Measurements from ENCODE around the gene JAKMIP2.
"Not testable (repeated sequence)": the region's sequence is repeated elsewhere in the genome, so short reads cannot be mapped to it uniquely, and the experiment has no call there.

JAKMIP2 gene

DNA sequence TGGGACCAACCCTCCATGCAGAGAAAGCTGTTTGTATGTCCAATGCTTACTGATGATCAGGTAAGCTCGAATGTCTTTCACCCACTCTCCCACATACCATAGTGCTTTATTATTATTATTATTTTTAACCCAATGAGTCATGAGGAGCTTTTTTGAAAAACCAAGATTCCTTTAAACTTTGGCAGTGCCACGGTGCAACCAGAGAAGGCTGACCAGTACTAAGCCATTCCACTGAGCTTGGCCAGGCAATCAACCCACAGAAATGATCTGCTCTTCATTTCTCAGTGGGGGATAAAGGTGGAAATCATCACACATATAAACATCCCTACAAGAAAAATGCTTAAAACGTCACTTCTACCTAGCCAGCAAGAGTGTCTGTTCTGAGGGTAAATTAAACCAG, 35.5 kb downstream of the JAKMIP2 start:
- no peak for DNase-seq (ENCODE audit: low read depth)

DNA sequence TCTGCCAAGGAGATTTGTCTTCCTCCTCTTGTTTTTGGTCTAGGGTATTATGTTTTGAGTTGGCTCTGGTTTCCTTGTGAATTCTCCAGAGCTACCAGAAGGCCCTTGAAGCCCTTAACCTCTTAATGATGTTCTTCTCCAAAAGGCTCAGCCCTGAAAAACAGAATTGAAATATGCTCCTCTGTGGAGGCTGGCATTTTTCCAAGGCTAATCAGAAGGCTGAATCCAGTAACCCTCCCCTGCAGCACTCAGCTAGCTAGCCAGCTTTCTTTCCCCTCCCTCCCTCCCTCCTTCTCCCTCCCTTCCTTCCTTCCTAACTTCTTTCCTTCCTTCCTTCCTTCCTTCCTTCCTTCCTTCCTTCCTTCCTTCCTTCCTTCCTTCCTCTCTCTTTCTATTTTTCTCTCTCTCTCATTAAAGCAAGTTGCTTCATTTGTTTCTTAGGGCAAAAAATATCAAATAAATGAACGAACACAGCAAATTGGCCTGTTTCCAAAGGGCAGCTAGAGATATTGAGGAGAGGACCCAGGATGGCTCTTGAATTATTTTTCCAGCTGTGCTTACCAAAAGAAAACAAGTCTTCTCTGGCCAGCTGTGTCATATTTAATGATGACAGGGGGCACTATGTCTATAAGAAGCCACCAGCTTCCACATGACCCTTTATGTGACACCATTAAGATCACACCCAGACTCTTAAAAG, 38.7 kb downstream of the JAKMIP2 start:
- no peak for DNase-seq (ENCODE audit: low read depth)

DNA sequence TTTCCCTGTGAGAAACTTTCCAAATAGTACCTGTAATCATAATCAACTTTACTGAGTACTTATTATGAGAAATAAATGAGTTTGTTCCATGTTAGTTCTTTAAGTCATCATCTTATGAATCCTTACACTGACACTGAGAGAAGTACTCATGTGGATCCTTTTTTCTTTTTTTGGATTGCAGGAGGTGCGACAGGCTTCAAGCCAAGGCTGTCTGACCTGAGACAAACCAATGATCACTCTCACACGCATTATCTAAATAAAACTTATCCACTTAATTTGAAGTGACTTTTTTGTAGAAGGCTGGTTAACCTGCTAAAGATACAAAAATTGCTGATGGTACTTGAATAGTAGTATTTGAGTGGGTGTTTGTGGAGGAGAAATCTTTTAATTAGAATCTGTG, 39.5 kb downstream of the JAKMIP2 start:
- no peak for DNase-seq (ENCODE audit: low read depth)

DNA sequence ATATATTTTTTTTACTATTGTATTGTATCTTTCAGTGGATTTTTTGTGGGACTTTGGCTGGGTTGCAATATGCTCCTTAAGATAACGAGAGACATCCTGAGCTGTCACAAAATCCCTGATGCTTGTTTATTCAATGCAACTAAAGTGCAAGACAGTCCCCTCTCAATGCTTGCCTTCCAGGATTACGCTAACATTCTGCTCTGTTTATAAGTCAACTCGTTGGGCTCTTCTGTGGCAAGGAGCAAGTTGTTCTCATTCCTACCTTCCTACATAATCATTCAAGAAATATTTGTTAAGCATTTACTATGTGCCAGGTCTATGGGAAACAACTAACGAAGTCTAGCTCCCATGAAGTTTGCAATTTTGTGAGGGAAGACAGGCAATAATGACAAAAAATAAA, 40.4 kb downstream of the JAKMIP2 start:
- no peak for DNase-seq (ENCODE audit: low read depth)

DNA sequence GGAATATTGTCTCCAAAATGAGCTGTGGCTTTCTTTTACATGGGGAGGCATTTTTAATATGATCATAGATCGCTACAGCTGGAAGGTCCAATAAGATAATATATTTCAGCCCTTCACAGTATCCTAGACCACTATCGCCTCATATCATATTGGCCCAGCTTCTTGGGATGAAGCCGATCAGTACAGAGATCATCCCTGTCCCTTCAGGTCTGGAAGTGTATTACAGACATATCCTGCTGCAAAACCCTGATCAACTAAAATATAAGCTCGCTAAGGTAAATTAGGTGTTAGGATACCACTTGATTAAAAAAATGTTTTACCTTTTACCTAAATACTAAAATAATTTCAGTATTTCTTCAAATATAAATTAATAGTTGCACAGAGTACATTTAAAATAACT, 41.7 kb downstream of the JAKMIP2 start:
- DNase-seq (ENCODE audit: low read depth) = no peak

DNA sequence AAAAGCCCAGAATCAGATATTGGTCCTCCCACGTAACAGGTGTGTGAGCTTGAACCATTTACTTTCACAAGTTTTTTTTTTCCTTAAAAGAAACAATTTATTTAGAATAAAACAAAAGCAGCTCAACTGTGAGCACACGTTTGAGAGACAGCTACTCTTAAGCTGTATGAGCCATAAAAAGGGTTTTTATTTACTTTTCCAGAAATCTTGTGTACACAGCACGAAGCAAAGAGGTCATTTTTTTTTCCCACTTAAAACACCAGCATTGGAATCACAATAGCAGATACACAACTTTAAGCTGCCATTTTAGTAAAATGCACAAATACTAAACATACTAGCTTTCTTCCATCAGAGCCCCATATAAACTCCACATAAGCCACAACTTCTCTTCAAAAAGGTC, 44.6 kb downstream of the JAKMIP2 start:
- no peak for DNase-seq (ENCODE audit: low read depth)

DNA sequence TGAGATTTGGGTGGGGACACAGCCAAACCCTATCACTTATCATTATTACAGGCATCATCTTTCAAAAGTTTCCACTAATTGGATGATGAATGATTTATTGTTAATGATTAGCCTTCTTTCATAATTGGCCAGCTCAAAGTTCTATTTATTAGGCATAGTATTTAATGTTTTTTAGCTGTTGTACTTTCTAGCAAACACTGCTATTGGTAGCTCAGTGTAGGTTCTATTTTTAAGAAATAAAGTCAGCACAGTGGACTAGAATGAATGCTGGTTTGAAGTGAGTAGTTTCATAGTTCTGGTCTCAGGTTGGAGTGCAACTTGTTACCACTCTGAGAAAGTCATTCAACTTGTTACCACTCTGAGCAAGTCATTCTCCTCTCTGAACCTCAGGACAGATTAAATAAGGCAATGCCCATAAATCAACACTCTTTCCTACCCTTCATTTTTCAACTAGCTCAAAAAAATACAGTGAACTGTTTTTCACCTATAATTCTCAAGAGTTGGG, 46.9 kb downstream of the JAKMIP2 start:
- no peak for DNase-seq (ENCODE audit: low read depth)

DNA sequence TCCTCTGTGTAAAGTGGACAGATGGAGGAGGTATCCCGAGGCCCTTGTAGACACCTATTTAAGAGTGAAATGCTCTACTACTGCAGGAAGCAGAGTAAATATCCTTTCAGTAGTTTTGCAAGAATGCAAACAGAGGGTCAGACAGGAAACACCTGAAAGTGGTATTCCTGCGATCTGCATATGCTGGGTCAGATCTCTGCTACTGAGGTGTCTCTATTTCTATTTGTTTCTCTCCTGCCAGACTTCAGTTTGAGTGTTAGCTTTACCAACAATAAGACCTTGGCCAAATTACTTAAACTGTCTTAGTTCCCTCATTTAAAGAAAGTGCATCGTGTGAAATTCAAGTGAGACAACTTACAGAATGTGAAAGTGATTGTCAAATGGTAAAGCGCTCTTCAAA, 47.6 kb downstream of the JAKMIP2 start:
- no peak for DNase-seq (ENCODE audit: low read depth)

DNA sequence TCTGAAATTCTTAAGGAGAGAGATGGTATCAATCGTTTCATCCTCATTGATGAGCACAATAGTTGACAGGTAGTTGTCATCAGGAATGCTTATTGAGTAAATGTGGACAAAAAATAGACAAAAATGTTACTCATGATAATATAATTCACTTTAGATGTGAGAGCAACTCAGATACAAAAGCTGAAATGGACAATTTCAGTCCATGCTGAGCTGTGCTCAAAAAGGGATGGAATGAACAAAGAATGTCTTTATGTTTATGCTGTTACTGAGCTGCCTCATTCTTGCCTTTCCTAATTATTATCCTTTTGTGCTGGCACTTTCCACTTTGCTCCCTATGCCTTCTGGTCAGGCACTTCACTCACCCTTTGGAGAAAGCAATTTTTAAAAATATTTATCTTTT, 49.5 kb downstream of the JAKMIP2 start:
- no peak for DNase-seq (ENCODE audit: low read depth)

DNA sequence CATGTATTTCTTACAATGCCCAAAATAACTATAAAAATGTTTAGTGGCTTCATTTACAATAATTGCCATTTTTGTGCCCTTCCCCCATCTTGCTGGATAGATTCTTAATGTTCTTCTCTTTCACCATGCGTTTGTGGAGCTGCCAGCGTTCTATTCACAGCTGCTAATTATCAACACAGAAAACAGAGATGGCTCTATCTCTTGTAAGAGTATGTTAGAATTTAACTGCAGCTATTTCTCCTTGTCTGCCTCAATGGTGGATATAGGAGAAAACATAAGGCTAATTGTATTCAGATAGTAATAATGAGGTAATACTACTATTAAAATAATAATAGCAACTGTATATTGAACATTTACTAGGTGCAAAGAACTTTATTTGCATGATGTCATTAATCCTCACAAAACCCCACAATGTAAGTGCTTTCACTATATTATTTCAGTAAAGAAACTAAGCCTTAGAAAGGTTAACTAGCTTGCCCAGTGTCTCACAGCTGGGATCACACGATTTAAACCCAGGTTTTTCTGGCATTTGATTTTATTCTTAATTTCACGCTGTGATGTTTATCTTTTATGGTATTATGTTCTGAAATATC, 50.1 kb downstream of the JAKMIP2 start:
- no peak for DNase-seq (ENCODE audit: low read depth)

DNA sequence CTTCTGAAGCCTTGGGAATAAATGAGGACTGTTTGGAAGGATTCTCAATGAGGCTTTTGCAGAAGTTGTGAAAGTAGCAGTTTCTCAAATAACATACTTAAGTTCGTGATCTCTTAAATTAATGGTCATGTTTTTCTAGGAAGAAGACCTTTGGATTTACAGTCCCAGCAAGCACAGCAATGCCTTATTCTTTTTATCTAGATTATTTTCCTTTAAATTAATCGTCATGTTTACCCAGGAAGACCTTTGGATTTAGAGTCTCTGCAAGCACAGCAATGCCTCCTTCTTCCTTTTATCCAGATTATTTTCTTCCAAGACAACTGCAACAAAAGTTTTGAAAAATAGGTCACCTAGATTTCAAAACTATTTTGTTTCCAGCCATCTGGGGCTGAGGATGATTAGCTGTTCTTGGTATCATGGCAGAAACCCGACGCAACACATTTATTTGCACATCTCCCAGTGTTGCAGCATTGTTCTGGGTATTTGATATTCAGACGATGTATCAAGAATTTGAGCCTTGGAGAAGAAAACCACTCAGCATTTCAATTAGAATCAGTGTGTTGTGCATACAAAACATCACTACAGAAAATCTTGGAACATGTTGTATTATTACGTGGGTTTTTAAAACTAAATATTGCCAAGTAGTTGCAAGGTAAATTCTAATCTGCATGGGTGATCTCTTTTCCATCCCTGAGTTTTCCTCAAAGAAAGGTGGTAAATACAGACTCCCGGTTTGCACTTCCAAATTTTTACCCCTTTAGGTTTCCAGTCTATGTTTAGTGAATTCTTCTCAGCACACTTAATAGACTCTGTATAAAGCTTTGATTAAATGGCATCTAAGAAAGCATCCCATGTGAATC, 50.9 kb downstream of the JAKMIP2 start:
- no peak for DNase-seq (ENCODE audit: low read depth)

DNA sequence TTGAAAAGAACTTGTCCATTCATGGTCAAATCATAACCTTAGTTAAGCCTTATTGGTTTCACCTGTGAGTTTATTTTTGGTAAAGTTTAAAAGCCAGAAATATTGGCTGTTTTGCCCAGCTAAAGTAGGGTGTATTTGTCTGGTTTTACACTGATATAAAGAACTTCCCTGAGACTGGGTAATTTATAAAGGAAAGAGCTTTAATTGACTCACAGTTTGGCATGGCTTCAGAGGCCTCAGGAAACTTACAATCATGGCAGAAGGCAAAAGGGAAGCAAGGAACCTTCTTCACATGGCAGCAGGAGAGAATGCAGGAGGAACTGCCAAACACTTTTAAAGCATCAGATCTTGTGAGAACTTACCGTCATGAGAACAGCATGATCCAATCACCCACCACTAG, 55.3 kb downstream of the JAKMIP2 start:
- no peak for DNase-seq (ENCODE audit: low read depth)

DNA sequence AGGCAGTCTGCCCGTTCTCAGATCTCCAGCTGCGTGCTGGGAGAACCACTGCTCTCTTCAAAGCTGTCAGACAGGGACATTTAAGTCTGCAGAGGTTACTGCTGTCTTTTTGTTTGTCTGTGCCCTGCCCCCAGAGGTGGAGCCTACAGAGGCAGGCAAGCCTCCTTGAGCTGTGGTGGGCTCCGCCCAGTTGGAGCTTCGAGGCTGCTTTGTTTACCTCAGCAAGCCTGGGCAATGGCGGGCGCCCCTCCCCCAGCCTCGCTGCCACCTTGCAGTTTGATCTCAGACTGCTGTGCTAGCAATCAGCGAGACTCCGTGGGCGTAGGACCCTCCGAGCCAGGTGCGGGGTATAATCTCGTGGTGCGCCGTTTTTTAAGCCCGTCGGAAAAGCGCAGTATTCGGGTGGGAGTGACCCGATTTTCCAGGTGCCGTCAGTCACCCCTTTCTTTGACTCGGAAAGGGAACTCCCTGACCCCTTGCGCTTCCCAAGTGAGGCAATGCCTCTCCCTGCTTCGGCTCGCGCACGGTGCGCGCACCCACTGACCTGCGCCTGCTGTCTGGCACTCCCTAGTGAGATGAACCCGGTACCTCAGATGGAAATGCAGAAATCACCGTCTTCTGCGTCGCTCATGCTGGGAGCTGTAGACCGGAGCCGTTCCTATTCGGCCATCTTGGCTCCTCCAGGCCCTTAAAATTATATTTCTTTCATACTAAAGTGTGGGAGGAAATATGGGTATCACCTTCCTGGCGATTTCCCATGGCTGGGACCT, 61.2 kb downstream of the JAKMIP2 start:
- not testable (repeated sequence) for DNase-seq (ENCODE audit: low read depth)

DNA sequence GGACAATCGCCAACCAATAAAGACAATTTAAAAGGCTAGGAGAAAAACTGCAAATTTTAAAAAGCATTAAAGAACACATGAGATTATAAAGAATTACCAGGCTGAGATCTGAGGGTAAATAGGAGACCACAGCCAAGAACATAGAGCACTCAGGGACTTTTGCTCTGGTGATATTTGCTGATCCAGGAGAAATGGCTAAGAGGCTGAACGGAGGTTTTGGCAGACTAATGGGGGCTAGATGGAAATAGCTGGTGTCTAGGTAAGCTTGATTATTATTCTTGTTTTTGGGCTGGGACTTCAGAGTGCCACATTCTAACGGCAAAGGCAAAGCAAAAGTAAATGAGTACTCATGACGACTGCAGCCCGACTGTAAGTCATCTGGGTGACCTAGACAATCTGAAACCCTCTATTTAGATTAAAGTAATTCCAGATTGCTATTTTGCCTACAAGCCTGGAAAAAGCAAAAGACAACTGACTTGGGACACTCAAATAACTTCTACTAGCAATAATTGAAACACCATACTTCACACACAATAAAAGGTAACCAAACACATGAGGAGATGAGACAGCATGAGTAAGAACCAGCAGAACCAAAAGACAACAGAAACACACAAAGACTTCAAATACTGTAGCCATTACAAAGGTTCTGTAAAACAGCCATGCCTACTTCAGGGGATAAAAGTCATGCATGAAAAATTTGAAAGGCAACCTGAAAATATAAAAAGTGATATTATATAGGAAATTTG, 68.8 kb downstream of the JAKMIP2 start:
- no peak for DNase-seq (ENCODE audit: low read depth)

DNA sequence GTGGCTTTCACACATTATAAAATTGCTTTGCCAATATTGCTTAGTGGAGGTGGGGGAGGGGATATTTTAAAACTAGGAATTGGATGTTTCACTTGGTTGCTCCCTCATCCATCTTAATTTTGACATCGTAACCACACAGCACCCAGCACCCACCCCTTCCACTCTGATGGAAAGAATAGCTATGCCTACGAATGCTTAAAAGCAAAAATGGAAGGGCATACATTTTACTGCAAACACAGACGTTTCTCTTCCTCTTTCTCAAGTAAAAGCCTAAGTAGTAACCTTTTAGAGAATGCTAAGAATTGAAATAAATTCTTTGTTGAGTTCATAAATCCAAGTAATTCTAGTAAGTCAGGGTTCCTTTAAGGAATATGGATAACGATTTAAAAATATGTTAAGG, 69.9 kb downstream of the JAKMIP2 start:
- no peak for DNase-seq (ENCODE audit: low read depth)

DNA sequence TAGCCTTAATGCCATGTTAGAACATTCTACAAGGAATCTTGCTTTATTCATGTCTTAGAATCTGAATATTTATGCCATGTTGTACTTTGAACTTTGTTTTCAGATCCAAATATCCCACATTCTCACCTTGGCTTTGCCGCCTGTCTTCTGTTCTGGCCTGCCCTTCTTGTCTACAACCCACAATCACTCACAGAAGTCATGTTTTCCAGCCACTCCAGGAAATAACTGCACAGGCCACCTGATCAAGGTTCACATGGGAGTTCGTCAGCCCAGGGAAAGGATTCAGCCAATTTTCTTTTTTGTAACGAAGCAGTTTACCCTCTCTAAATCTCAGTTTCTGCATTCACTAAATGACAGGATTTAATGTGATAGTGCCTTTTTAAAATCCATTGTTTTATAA, 70.5 kb downstream of the JAKMIP2 start:
- DNase-seq (ENCODE audit: low read depth) = no peak

DNA sequence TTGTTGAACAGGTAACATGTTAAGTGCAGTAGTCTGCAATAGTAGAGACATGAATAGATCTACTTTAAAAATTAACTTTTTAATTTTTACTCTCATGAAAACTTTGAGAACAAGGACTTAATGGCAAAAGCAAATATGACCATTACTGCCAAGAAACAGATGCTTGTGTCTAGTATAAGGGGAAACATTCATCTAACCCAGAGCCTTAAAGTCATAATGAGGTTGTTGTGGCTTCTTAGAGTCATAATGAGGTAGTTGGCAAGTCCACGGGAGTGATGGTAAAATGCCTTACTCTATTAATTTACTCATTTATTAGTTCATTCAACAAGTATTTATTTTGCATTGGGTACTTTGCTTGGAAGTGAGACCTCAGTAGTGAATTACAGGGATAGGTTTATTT, 71.5 kb downstream of the JAKMIP2 start:
- no peak for DNase-seq (ENCODE audit: low read depth)

DNA sequence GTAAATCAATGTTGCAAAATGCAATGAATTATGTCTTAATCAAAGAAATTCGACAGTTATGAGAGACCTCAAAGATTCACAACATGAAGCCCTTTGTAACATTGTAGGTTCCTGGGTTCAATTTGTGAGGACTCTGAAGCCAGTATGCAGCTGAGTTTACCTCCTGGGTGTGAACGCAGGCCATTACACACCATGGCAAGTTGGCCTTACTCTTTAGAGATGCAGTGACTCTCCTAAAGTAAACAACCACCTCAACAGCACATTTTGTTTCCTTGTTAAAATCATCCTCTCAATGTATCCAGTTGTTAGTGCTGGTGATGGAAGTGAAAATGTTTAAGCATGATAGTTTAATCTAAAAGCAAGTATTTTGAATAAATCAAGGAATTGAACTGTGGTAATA, 73.8 kb downstream of the JAKMIP2 start:
- DNase-seq (ENCODE audit: low read depth) = no peak

DNA sequence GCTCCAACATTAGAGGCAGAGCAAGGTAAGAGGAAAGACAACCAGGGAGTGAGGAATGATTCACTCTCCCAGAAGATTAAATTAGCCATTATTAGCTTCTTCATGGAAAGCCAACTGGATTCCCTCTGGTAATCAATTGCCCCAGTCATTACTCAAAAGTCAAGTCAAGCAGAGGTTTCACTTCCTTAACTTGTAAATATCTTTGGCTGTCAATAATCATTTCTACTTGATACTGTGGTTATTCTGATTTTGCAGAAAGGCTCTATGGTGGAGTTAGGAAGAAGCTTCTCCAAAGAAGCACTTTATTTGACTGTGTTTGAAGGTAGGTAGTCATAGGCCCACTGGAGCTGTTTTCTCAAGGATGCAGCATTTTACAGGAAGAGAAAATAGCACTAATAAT, 78.0 kb downstream of the JAKMIP2 start:
- DNase-seq (ENCODE audit: low read depth) = no peak

DNA sequence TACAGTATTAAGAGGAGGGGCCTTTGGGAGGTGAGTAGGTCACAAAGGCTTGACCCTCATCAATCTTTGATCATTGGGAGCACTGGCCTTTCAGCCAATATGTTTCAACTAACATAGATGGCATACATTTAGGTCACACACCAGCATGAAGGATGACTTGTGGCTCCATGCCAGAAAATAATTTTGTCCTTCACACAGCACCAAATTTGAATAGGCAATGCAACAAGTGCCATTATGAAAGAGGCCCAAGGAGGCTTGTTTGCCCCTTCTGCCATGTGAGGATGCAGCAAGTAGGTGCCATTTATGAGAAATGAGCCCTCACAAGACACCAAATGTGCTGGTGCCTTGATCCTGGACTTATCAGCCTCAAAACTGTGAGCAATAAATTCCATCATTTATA, 81.1 kb downstream of the JAKMIP2 start:
- DNase-seq (ENCODE audit: low read depth) = no peak

DNA sequence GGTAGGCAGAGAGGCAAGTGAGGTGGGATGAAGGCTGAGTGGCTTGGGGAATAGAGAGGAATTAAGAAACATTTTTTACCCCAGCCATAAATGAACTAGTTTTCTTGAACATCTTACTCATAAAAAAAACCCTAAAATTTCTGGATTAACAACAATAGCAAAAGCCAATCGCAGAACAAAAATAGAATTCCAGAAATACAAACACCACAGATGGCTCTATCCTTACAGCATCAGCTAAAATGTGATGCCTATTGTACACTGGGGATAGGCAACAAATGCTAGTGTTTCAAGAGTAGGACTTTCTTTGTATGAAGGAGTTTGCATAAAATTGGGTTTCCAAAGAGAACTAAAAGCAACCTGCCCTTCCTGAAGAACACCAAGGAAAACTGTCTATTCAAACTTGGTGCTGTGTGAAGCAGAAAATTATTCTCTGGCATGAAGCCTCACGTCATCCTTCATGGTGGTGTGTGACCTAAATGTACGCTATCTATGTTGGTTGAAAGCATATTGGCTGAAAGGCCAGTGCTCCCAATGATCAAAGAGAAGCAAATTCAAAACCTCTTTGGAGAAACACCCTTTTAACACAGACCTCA, 82.9 kb downstream of the JAKMIP2 start:
- no peak for DNase-seq (ENCODE audit: low read depth)

Measured in activated T-cell treated with anti-CD3 and anti-CD28 coated beads for 48 hours (primary cell).